Activated CD8-positive, alpha-beta T cell treated with anti-CD3 and anti-CD28 coated beads for 36 hours (primary cell): ENCODE measurements around the gene CREBL2. TPM values are rescaled to one million over a fixed set of nuclear protein-coding genes. Genes with fewer than 3 reads are reported as not detected.

Experiments used
- ATAC-seq: fragments of 200-7000 bp; cut with Tn5 transposase; one replicate; pipeline ENCODE4 v1.10.0; 2021; ENCODE audit warnings: mild to moderate bottlenecking, moderate library complexity
- CTCF ChIA-PET: fragments of 350-600 bp; sonication (Branson Sonifier 250); formaldehyde crosslinking; loops from one replicate; lab custom pipeline; 2021; ENCODE audit warnings: antibody characterized with exemption; lab: Charles Lee
- POLR2A ChIA-PET: fragments of 350-600 bp; sonication (Branson Sonifier 250); formaldehyde crosslinking; loops from one replicate; lab custom pipeline; 2021; ENCODE audit warnings: antibody characterized with exemption; lab: Charles Lee
- DNase-seq: peaks from one replicate; pipeline ENCODE4 v3.0.0-alpha.2; 2020
- H3K27ac Mint-ChIP-seq: one replicate; pipeline ENCODE4 v1.8.0; 2021; ENCODE audit warnings: mild to moderate bottlenecking, mixed read lengths
- H3K27me3 Mint-ChIP-seq: one replicate; pipeline ENCODE4 v1.8.0; 2021; ENCODE audit warnings: mixed read lengths
- H3K36me3 Mint-ChIP-seq: one replicate; pipeline ENCODE4 v1.8.0; 2021; ENCODE audit warnings: low read depth, mixed read lengths
- H3K4me1 Mint-ChIP-seq: one replicate; pipeline ENCODE4 v1.8.0; 2021; ENCODE audit warnings: low read depth, mixed read lengths
- H3K4me3 Mint-ChIP-seq: one replicate; pipeline ENCODE4 v1.8.0; 2021; ENCODE audit warnings: mild to moderate bottlenecking, moderate library complexity, mixed read lengths
- H3K9me3 Mint-ChIP-seq: one replicate; pipeline ENCODE4 v1.8.0; 2021; ENCODE audit warnings: mixed read lengths
- intact Hi-C: fragments of 100-400 bp; cut with micrococcal nuclease; formaldehyde crosslinking; loops from one replicate; pipeline ENCODE4 v1.10.0; 2022
- total RNA-seq, 2 experiments: library from RNA; stranded (reverse); gene quantifications; one replicate each; pipeline ENCODE4 v1.2.3, GENCODE V29; 2021
- TF ChIP-seq, protein P1 (sequence below): fragments of 200-600 bp; IDR thresholded peaks from one replicate; pipeline ENCODE4 v1.8.0; 2022; ENCODE audit warnings: antibody characterized with exemption, mild to moderate bottlenecking

Gene CREBL2
- total RNA-seq, 2 experiments from 2014 or later: 12.7 to 14.9 TPM

DNA sequence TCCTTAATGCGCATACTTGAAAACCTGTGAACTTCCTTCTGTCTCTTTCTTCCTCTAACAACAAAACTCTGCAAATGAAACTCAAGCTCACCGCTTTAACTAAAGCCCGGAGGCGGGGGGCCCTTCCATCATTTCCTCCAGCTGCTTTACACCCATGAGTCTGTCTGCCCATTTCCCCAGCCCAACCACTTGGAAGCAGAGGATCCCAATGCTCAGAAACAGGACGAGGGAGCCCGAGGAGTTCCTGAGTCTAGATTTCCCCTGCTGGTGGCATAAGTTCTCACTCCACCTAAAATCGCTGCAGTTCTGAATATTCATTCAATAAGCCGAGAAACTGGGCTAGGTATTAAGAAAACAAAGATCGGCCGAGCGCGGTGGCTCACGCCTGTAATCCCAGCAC lies 53.5 kb downstream of the CREBL2 start:
- DNase-seq (no peak), ATAC-seq (no peak)
- intact Hi-C loops: no loop called here
- ChIA-PET POLR2A (no interaction called here), CTCF (interaction anchor here (0.7 to 1.7 kb wide), 4 partner anchors 8 to 17 kb away, joined by 3 to 7 read pairs (median 3); no protein-coding TSS in a partner anchor)
- H3K4me1 Mint-ChIP-seq: no peaks in the 10 kb centered on the region
- H3K27ac Mint-ChIP-seq: no peak overlapping the region
- H3K36me3 Mint-ChIP-seq: no peaks in the 10 kb centered on the region
- TF ChIP-seq, protein P1, sequence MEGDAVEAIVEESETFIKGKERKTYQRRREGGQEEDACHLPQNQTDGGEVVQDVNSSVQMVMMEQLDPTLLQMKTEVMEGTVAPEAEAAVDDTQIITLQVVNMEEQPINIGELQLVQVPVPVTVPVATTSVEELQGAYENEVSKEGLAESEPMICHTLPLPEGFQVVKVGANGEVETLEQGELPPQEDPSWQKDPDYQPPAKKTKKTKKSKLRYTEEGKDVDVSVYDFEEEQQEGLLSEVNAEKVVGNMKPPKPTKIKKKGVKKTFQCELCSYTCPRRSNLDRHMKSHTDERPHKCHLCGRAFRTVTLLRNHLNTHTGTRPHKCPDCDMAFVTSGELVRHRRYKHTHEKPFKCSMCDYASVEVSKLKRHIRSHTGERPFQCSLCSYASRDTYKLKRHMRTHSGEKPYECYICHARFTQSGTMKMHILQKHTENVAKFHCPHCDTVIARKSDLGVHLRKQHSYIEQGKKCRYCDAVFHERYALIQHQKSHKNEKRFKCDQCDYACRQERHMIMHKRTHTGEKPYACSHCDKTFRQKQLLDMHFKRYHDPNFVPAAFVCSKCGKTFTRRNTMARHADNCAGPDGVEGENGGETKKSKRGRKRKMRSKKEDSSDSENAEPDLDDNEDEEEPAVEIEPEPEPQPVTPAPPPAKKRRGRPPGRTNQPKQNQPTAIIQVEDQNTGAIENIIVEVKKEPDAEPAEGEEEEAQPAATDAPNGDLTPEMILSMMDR: no peak
- H3K27me3 Mint-ChIP-seq: no peaks in the 10 kb centered on the region
- no peak overlapping the region for H3K4me3 Mint-ChIP-seq
- H3K9me3 Mint-ChIP-seq: no peaks in the 10 kb centered on the region

DNA sequence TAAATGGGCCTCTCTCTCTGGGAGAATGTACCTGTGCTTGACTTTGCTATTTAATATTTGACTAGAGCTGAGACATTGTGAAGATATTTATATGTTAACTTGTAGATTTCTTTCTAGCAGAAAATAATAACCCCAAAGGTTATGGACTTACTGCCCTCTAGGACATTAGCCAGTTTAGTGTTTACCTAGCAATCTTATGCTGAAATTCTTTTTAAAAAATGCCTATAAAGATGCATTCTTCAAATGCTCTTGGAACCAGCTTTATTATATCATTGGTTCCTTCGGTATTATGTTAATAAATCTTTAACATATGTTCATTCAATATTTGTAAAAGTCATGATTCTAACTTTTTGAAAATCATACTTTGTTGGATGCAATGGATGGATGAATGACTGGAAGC lies 56.3 kb downstream of the CREBL2 start:
- no peak for ATAC-seq
- no peak overlapping the region for H3K27ac Mint-ChIP-seq
- CTCF ChIA-PET: interaction anchor here (2.1 to 6.0 kb wide), 2 partner anchors 13 to 283 kb away, joined by 4 to 24 read pairs; no protein-coding TSS in a partner anchor
- H3K4me1 Mint-ChIP-seq: peaks cover 3% of the 10 kb centered on the region
- POLR2A ChIA-PET: no interaction called here
- intact Hi-C loops: no loop called here
- H3K4me3 Mint-ChIP-seq: no peak overlapping the region
- no peak for DNase-seq
- no peaks in the 10 kb centered on the region for H3K9me3 Mint-ChIP-seq
- H3K36me3 Mint-ChIP-seq: no peaks in the 10 kb centered on the region
- TF ChIP-seq, protein P1: no peak
- H3K27me3 Mint-ChIP-seq: no peaks in the 10 kb centered on the region

DNA sequence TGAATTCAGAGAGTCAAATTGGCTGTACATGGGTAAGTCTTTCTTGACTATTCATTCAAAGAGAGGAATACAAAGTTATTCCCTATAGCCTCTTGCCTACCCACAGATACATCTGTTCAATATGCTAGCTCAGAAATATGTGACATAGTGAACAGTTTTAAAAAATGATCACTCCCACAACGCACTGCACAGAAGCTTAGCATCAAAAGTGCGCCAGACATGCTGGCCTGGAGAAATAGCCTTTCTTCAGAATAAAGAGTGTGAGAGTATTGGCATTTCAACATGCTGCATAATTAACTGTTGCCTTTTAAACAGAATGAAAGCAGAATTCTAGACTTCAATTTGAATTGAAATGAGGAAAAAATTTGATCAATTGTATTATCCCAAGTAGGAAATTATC lies 57.3 kb downstream of the CREBL2 start:
- intact Hi-C loops: no loop called here
- Mint-ChIP-seq H3K27me3 (no peaks in the 10 kb centered on the region), H3K27ac (no peak overlapping the region), H3K4me3 (no peak overlapping the region), H3K9me3 (no peaks in the 10 kb centered on the region), H3K36me3 (no peaks in the 10 kb centered on the region), H3K4me1 (peaks cover 10% of the 10 kb centered on the region)
- ATAC-seq (no peak), DNase-seq (no peak)
- TF ChIP-seq, protein P1: no peak
- CTCF ChIA-PET: interaction anchor here (6.0 kb wide), 1 partner anchor 14 kb away, joined by 24 read pairs; no protein-coding TSS in a partner anchor
- POLR2A ChIA-PET: no interaction called here

DNA sequence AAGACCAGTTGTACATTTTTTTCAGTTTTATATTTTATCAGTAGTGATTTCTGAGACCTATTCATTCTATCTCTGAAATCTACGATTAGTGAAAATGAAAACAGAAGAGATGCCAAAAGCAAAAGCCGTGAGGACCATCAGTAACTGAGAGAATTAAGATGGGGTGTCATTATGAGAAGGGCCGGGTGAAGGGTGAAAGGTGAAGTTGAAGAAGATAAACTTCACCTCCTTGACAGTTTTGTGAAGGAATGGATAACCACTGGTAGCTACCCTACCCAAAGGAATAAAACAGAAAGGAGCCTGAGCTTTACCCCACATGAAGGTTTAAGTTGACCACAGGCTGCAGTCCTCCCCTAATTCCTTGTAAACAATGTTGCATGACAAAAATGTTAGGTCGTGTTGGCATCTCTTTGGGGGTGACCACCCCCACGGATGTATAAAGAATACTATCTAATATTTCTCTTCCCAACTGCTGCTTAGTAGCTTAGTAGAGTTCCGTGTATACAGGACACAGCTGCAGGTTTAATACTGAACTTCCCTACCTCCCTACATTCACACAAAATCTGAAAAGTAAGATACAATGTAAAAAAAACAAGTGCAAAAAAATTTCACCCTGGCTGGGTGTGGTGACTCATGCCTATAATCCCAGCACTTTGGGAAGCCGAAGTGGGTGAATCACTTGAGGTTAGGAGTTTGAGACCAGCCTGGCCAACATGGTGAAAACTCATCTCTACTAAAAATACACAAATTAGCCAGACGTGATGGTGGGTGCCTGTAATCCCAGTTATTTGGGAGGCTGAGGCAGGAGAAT lies 60.4 kb downstream of the CREBL2 start:
- no peak overlapping the region for H3K4me3 Mint-ChIP-seq
- peaks cover 10% of the 10 kb centered on the region for H3K4me1 Mint-ChIP-seq
- no peaks in the 10 kb centered on the region for H3K9me3 Mint-ChIP-seq
- H3K27ac Mint-ChIP-seq: no peak overlapping the region
- intact Hi-C loops: no loop called here
- DNase-seq (no peak), ATAC-seq (no peak)
- ChIA-PET POLR2A (interaction anchor here (0.6 kb wide), 1 partner anchor 321 kb away, joined by 3 read pairs; no protein-coding TSS in a partner anchor), CTCF (interaction anchor here (0.6 to 6.0 kb wide), 7 partner anchors 9 to 250 kb away, joined by 3 to 24 read pairs (median 5); no protein-coding TSS in a partner anchor)
- H3K27me3 Mint-ChIP-seq: no peaks in the 10 kb centered on the region
- no peaks in the 10 kb centered on the region for H3K36me3 Mint-ChIP-seq
- TF ChIP-seq, protein P1: no peak

DNA sequence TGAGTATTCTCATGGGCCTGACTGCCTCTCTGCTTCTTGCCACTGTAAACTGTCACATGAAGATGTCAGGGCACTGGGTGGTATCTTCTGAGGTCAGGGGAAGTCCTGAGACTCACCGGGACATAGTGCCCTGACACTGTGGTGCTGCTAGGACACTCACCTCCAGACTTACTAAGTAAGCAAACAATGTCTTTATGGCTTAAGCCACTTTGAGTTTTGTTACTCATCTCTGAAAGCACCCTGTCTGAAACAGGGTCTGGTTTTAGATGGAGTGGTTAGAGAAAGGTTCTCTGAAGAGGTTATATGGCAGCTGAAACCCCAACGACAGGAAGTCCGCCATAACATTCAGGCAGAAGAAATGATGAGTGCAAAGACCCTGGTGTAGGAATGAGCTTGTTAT lies 61.6 kb downstream of the CREBL2 start:
- Mint-ChIP-seq H3K9me3 (no peaks in the 10 kb centered on the region), H3K27ac (peak overlapping the region; percentile 37), H3K27me3 (no peaks in the 10 kb centered on the region), H3K4me1 (peaks cover 10% of the 10 kb centered on the region), H3K4me3 (no peak overlapping the region), H3K36me3 (no peaks in the 10 kb centered on the region)
- DNase-seq (peak; percentile 64), ATAC-seq (peak; percentile 92)
- ChIA-PET POLR2A (no interaction called here), CTCF (interaction anchor here (1.0 to 6.0 kb wide), 3 partner anchors 17 to 93 kb away, joined by 3 to 24 read pairs (median 5); no protein-coding TSS in a partner anchor)
- intact Hi-C loops: no loop called here
- TF ChIP-seq, protein P1: no peak
